ENCODE results near the gene CCT7. TPM values are rescaled to one million over a fixed set of nuclear protein-coding genes. Genes with fewer than 3 reads are reported as not detected.
A peak's percentile ranks its signal among the peaks of the same experiment; 100 is the strongest.

Gene CCT7
- total and polyA plus RNA-seq, 11 donors: 156 to 328 (median 200) TPM

- Histone ChIP-seq H3K36me3 (peaks cover 0 to 13% (median 2%) of the 10 kb centered on the region in 9 donors), H3K4me1 (peaks cover 0 to 36% (median 15%) of the 10 kb centered on the region in 12 donors), H3K9me3 (no peaks in the 10 kb centered on the region), H3K27me3 (no peaks in the 10 kb centered on the region), H3K27ac (peak overlapping the region in 4 of 12 donors; percentile 44 to 85 (median 81)), H3K4me3 (peak overlapping the region in 7 of 12 donors; percentile 80 to 100 (median 94))
- ATAC-seq (no peak), DNase-seq (no peak)
- WGBS, 4 donors: 82 to 89% (median 85%) methylated on average over 4 of the region's 4 CpGs
- no peak for TF ChIP-seq POLR2A (IDR thresholded peaks at IDR 0.05)
- TF ChIP-seq, protein P1, sequence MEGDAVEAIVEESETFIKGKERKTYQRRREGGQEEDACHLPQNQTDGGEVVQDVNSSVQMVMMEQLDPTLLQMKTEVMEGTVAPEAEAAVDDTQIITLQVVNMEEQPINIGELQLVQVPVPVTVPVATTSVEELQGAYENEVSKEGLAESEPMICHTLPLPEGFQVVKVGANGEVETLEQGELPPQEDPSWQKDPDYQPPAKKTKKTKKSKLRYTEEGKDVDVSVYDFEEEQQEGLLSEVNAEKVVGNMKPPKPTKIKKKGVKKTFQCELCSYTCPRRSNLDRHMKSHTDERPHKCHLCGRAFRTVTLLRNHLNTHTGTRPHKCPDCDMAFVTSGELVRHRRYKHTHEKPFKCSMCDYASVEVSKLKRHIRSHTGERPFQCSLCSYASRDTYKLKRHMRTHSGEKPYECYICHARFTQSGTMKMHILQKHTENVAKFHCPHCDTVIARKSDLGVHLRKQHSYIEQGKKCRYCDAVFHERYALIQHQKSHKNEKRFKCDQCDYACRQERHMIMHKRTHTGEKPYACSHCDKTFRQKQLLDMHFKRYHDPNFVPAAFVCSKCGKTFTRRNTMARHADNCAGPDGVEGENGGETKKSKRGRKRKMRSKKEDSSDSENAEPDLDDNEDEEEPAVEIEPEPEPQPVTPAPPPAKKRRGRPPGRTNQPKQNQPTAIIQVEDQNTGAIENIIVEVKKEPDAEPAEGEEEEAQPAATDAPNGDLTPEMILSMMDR (IDR thresholded peaks at IDR 0.05): no peak
- intact Hi-C loops (cut with DNase I): no loop called here
Measured at GRCh38 chr2:73215254-73215653, 18.9 kb upstream of the CCT7 start.

DNA sequence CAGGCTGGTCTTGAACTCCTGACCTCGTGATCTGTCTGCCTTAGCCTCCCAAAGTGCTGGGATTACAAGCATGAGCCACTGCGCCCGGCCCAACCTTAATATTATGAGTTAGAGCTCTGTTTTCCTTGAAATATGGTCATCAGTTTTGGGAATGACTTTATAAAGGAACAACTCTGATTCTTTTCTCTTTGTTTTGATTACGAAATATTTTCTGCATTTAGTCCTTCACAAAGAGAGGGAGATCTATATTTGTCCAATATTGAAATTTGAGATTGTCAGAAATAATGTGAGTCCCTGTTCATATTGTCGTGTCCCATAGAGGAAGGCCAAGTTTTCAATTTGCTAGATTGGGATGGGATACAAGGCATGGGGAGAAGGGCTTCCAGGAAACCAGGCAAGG is 16.9 kb upstream of the CCT7 start:
- H3K36me3 ChIP-seq: peaks cover 0 to 31% (median 21%) of the 10 kb centered on the region in 9 donors
- no peak for ATAC-seq
- intact Hi-C loops (cut with DNase I): no loop called here
- no peaks in the 10 kb centered on the region for H3K9me3 ChIP-seq
- H3K27ac ChIP-seq: no peak overlapping the region
- no peaks in the 10 kb centered on the region for H3K27me3 ChIP-seq
- WGBS, 4 donors: 87 to 95% (median 93%) methylated on average over 5 of the region's 5 CpGs
- DNase-seq: no peak
- no peak for TF ChIP-seq POLR2A (IDR thresholded peaks at IDR 0.05)
- peaks cover 0 to 33% (median 15%) of the 10 kb centered on the region in 12 donors for H3K4me1 ChIP-seq
- no peak overlapping the region for H3K4me3 ChIP-seq

DNA sequence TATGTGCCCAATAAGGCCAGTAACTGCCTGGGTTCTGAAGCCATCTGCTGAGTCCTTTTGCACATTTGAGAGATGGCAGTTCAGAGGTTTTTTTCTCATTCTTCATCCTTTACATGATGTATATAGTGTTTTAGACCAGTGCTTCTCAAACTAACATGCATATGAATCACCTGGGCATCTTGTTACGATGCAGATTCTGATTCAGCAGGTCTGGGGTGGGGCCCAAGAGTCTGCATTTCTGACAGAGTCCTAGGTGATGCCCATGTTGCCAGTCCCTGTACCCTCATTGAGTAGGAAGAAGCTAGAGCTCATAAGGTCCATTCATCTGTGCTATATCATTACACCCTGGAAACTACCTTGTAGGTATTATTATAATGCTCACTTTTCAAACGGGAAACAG is 16.3 kb upstream of the CCT7 start:
- no peaks in the 10 kb centered on the region for H3K27me3 ChIP-seq
- intact Hi-C loops (cut with DNase I): no loop called here
- H3K4me1 ChIP-seq: peaks cover 0 to 28% (median 11%) of the 10 kb centered on the region in 12 donors
- H3K36me3 ChIP-seq: peaks cover 0 to 37% (median 27%) of the 10 kb centered on the region in 9 donors
- ATAC-seq (no peak), DNase-seq (no peak)
- TF ChIP-seq, protein P1 (IDR thresholded peaks at IDR 0.05): no peak
- TF ChIP-seq POLR2A (IDR thresholded peaks at IDR 0.05): no peak
- 83 to 97% (median 86%) methylated on average over 2 of the region's 2 CpGs for WGBS, 4 donors
- H3K9me3 ChIP-seq: no peaks in the 10 kb centered on the region
- no peak overlapping the region for H3K4me3 ChIP-seq
- peak overlapping the region in 1 of 12 donors; percentile 19 for H3K27ac ChIP-seq

DNA sequence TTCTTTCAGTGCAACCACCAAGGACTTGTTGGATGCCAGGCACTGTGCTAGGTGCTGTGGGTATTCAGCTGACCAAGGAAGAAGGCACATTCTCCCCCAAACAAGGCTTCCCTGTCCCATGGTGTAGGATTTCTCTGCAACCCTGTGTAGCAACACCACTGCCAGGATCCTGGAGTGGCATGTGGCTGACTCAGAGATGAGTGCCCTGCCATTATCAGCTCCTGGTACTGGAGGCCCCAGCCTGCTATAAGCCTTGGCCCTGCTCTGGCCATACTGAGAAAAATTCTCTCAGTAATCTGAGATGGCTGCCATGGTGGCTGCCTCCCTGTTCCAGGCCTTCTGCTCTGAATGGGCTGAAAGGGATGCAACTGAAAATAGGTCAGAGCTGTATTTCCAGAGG is 15.8 kb upstream of the CCT7 start:
- H3K4me3 ChIP-seq: no peak overlapping the region
- peak in 1 of 5 donors; percentile 52 for DNase-seq
- peak overlapping the region in 5 of 12 donors; percentile 19 to 53 (median 22) for H3K27ac ChIP-seq
- H3K27me3 ChIP-seq: no peaks in the 10 kb centered on the region
- peaks cover 0 to 42% (median 32%) of the 10 kb centered on the region in 9 donors for H3K36me3 ChIP-seq
- no peaks in the 10 kb centered on the region for H3K9me3 ChIP-seq
- intact Hi-C loops (cut with DNase I): no loop called here
- peak; percentile 40 to 51 (median 44) for ATAC-seq
- TF ChIP-seq POLR2A (IDR thresholded peaks at IDR 0.05): no peak
- TF ChIP-seq, protein P1 (IDR thresholded peaks at IDR 0.05): no peak
- peaks cover 0 to 27% (median 11%) of the 10 kb centered on the region in 12 donors for H3K4me1 ChIP-seq

- no peaks in the 10 kb centered on the region for H3K9me3 ChIP-seq
- H3K27ac ChIP-seq: no peak overlapping the region
- WGBS, 4 donors: 81 to 91% (median 87%) methylated on average over 4 of the region's 4 CpGs
- no peak for TF ChIP-seq POLR2A (IDR thresholded peaks at IDR 0.05)
- TF ChIP-seq, protein P1 (IDR thresholded peaks at IDR 0.05): no peak
- H3K27me3 ChIP-seq: no peaks in the 10 kb centered on the region
- H3K4me1 ChIP-seq: peaks cover 0 to 18% (median 7%) of the 10 kb centered on the region in 12 donors
- ATAC-seq (no peak), DNase-seq (no peak)
- intact Hi-C loops (cut with DNase I): no loop called here
- peaks cover 0 to 85% (median 71%) of the 10 kb centered on the region in 9 donors for H3K36me3 ChIP-seq
- H3K4me3 ChIP-seq: no peak overlapping the region
Measured at GRCh38 chr2:73223821-73224220, 10.3 kb upstream of the CCT7 start.
